K562 (cell line): Measurements from ENCODE around the gene ABCC1. TPM values are rescaled to one million over a fixed set of nuclear protein-coding genes. Genes with fewer than 3 reads are reported as not detected.

Experiments
- ARHGAP35 ChIP-seq: fragments of 450-650 bp; IDR thresholded peaks from 2 replicates; pipeline ENCODE4 v1.6.1; 2018; ENCODE audit not compliant: partially characterized antibody
- ATF4 ChIP-seq: fragments of 450-650 bp; formaldehyde crosslinking; IDR thresholded peaks from 2 replicates; pipeline ENCODE4 v1.4.0; 2022; ENCODE audit warnings: mild to moderate bottlenecking, moderate library complexity
- CHD7 ChIP-seq: fragments of 200-600 bp; sonication (generic); IDR thresholded peaks from one replicate; pipeline ENCODE4 v1.6.1; 2012; ENCODE audit warnings: mild to moderate bottlenecking, low read depth, low read length, inconsistent platforms
- CREBBP ChIP-seq: IDR thresholded peaks from one replicate; pipeline ENCODE4 v1.6.1; 2012; ENCODE audit warnings: low read depth, mild to moderate bottlenecking, control low read depth, inconsistent platforms, low read length
- DACH1 ChIP-seq: fragments of 450-650 bp; IDR thresholded peaks from 2 replicates; pipeline ENCODE4 v1.6.1; 2018; ENCODE audit not compliant: partially characterized antibody
- FIP1L1 ChIP-seq: fragments of 200-400 bp; formaldehyde crosslinking; IDR thresholded peaks from 2 replicates; pipeline ENCODE4 v1.6.1; 2018; ENCODE audit warnings: mild to moderate bottlenecking, low read depth, low read length; ENCODE audit not compliant: poor library complexity, severe bottlenecking
- FOXO4 ChIP-seq: fragments of 450-650 bp; formaldehyde crosslinking; IDR thresholded peaks from 2 replicates; pipeline ENCODE4 v1.4.0; 2020; ENCODE audit warnings: mild to moderate bottlenecking, moderate library complexity
- GTF2A2 ChIP-seq: IDR thresholded peaks from 2 replicates; pipeline ENCODE4 v1.6.1; 2016; ENCODE audit warnings: mild to moderate bottlenecking, missing genetic modification characterization, missing compliant biosample characterization
- LARP7 ChIP-seq: fragments of 450-650 bp; IDR thresholded peaks from 2 replicates; pipeline ENCODE4 v1.6.1; 2016
- PTRF ChIP-seq: fragments of 450-650 bp; IDR thresholded peaks from 2 replicates; pipeline ENCODE4 v1.6.1; 2016; ENCODE audit warnings: mild to moderate bottlenecking, missing genetic modification characterization, missing compliant biosample characterization
- SETDB1 ChIP-seq: IDR thresholded peaks from one replicate; pipeline ENCODE4 v1.6.1; 2012; ENCODE audit warnings: low read length, control low read depth, inconsistent platforms
- TFE3 ChIP-seq: fragments of 450-650 bp; formaldehyde crosslinking; IDR thresholded peaks from 2 replicates; pipeline ENCODE4 v1.4.0; 2020; ENCODE audit warnings: mild to moderate bottlenecking, mixed read lengths
- polyA plus RNA-seq, 8 experiments: library from polyadenylated mRNA; depleted of rRNA in 4 of 8; stranded (reverse) in 5 of 8; unstranded in 3 of 8; fragments of >200 nt; fragmentation: Nextera tagmentation in 2 of 8; fragmentation: Illumina TruSeq in 1 of 8; extraction: Ambion mirVana in 2 of 8; extraction: Trizol in 1 of 8; gene quantifications; 2 replicates each; pipeline versions ENCODE4 v1.2.1 to v1.2.3, GENCODE V29; 2011 to 2014; ENCODE audit warnings: inconsistent platforms in 1 of 8, missing spikeins in 1 of 8
- total RNA-seq, 7 experiments: library from RNA; depleted of rRNA in 6 of 7; stranded (reverse); fragments of >200 nt in 6 of 7; fragmentation: Illumina TruSeq in 2 of 7; extraction: Trizol in 2 of 7; gene quantifications; 2 replicates each; pipeline versions ENCODE4 v1.2.1 to v1.2.3, GENCODE V29; 2011 to 2021; ENCODE audit warnings: low replicate concordance in 1 of 7

ABCC1 gene
- total and polyA plus RNA-seq, 9 of the 15 experiments (the other 6 are each of a cell fraction or from before 2014, with no cell fraction given): 3.9 to 41.6 (median 10.0) TPM

GRCh38 chr16:16004314-16004749 is 54.9 kb downstream of the ABCC1 start (continued):
- TF ChIP-seq CHD7: no peak
- no peak for TF ChIP-seq ATF4
- no peak for TF ChIP-seq CREBBP
- TF ChIP-seq TFE3 (CRISPR knock-in tag): no peak
- no peak for TF ChIP-seq LARP7
- TF ChIP-seq PTRF (tag): no peak
- TF ChIP-seq DACH1: no peak
- TF ChIP-seq GTF2A2 (tag): no peak
- no peak for TF ChIP-seq ARHGAP35
- TF ChIP-seq FIP1L1: no peak
- TF ChIP-seq FOXO4: no peak
- TF ChIP-seq SETDB1: no peak
